Mesodermal cell (in vitro differentiated cells): ENCODE data around the gene FAR2.

Experiments used
- H3K27ac ChIP-seq: 2 replicates; pipeline ENCODE4 v1.7.0; 2013; ENCODE audit warnings: mild to moderate bottlenecking, low read depth, low read length, moderate library complexity; ENCODE audit not compliant: severe bottlenecking
- H3K36me3 ChIP-seq: 2 replicates; pipeline ENCODE4 v1.7.1; 2013; ENCODE audit warnings: mild to moderate bottlenecking, low read length, moderate library complexity; ENCODE audit not compliant: control insufficient read depth, insufficient read depth
- H3K4me1 ChIP-seq: one replicate; pipeline ENCODE4 v1.7.1; 2013; ENCODE audit warnings: mild to moderate bottlenecking, low read length; ENCODE audit not compliant: insufficient read depth, control insufficient read depth, poor library complexity, severe bottlenecking
- H3K4me3 ChIP-seq: 2 replicates; pipeline ENCODE4 v1.7.0; 2013; ENCODE audit warnings: low read length, control low read depth, mild to moderate bottlenecking; ENCODE audit not compliant: insufficient read depth, poor library complexity, severe bottlenecking; ENCODE audit errors: extremely low read depth
- H3K9me3 ChIP-seq: 2 replicates; pipeline ENCODE4 v1.7.1; 2013; ENCODE audit warnings: mild to moderate bottlenecking, low read length, moderate library complexity; ENCODE audit not compliant: control insufficient read depth
- WGBS, 2 experiments: methylation state at CpG; one replicate each; pipeline ENCODE4 v1.1.5; 2013; ENCODE audit warnings: missing lambda C conversion rate in 2 of 2; ENCODE audit not compliant: insufficient coverage in 2 of 2; 5-methylcytosine and 5-hydroxymethylcytosine counted together

FAR2 gene

GRCh38 chr12:29223426-29223825 is 74.3 kb downstream of the FAR2 start:
- no peaks in the 10 kb centered on the region for H3K36me3 ChIP-seq
- WGBS, 2 experiments = 86 to 100% methylated on average over 1 to 2 of the region's 2 CpGs
- H3K9me3 ChIP-seq = no peaks in the 10 kb centered on the region
- H3K4me1 ChIP-seq = no peaks in the 10 kb centered on the region
- no peak overlapping the region for H3K27ac ChIP-seq
- H3K4me3 ChIP-seq = no peak overlapping the region

GRCh38 chr12:29223956-29224543 is 75.0 kb downstream of the FAR2 start:
- 100% methylated on average over 1 of the region's 2 CpGs; no CpG with 5 or more reads in 1 of the 2 experiments for WGBS, 2 experiments
- H3K36me3 ChIP-seq = no peaks in the 10 kb centered on the region
- H3K27ac ChIP-seq = no peak overlapping the region
- H3K9me3 ChIP-seq = no peaks in the 10 kb centered on the region
- no peak overlapping the region for H3K4me3 ChIP-seq
- H3K4me1 ChIP-seq = no peaks in the 10 kb centered on the region

- no peaks in the 10 kb centered on the region for H3K36me3 ChIP-seq
- H3K4me1 ChIP-seq = no peaks in the 10 kb centered on the region
- H3K27ac ChIP-seq = no peak overlapping the region
- H3K9me3 ChIP-seq = no peaks in the 10 kb centered on the region
- no peak overlapping the region for H3K4me3 ChIP-seq
- WGBS, 2 experiments = 49 to 86% methylated on average over 1 to 3 of the region's 4 CpGs
Observed at GRCh38 chr12:29224572-29224971, 75.5 kb downstream of the FAR2 start.

- no CpG with 5 or more reads among the region's 2 CpGs for WGBS, 2 experiments
- H3K27ac ChIP-seq = no peak overlapping the region
- H3K4me3 ChIP-seq = no peak overlapping the region
- H3K4me1 ChIP-seq = no peaks in the 10 kb centered on the region
- H3K36me3 ChIP-seq = no peaks in the 10 kb centered on the region
- H3K9me3 ChIP-seq = no peaks in the 10 kb centered on the region
Observed at GRCh38 chr12:29225834-29226233, 76.8 kb downstream of the FAR2 start.

GRCh38 chr12:29226616-29227015 is 77.5 kb downstream of the FAR2 start:
- Histone ChIP-seq H3K9me3 (no peaks in the 10 kb centered on the region), H3K27ac (no peak overlapping the region), H3K4me1 (no peaks in the 10 kb centered on the region), H3K4me3 (no peak overlapping the region), H3K36me3 (no peaks in the 10 kb centered on the region)

GRCh38 chr12:29228474-29229157 is 79.5 kb downstream of the FAR2 start:
- H3K4me1 ChIP-seq = no peaks in the 10 kb centered on the region
- H3K9me3 ChIP-seq = no peaks in the 10 kb centered on the region
- H3K36me3 ChIP-seq = no peaks in the 10 kb centered on the region
- H3K4me3 ChIP-seq = no peak overlapping the region
- H3K27ac ChIP-seq = no peak overlapping the region
- WGBS, 2 experiments = 71 to 83% methylated on average over 2 to 4 of the region's 9 CpGs

GRCh38 chr12:29229158-29229505 is 80.1 kb downstream of the FAR2 start:
- no peaks in the 10 kb centered on the region for H3K4me1 ChIP-seq
- WGBS, 2 experiments = 100% methylated on average over 1 of the region's 2 CpGs; no CpG with 5 or more reads in 1 of the 2 experiments
- no peaks in the 10 kb centered on the region for H3K36me3 ChIP-seq

GRCh38 chr12:29229937-29230336 is 80.9 kb downstream of the FAR2 start:
- Histone ChIP-seq H3K4me1 (no peaks in the 10 kb centered on the region), H3K4me3 (no peak overlapping the region), H3K9me3 (no peaks in the 10 kb centered on the region), H3K27ac (no peak overlapping the region), H3K36me3 (no peaks in the 10 kb centered on the region)
- 90 to 100% methylated on average over 1 to 2 of the region's 3 CpGs for WGBS, 2 experiments

More at GRCh38 chr12:29229158-29229505, 80.1 kb downstream of the FAR2 start:
- H3K4me3 ChIP-seq = no peak overlapping the region
- H3K27ac ChIP-seq = no peak overlapping the region
- H3K9me3 ChIP-seq = no peaks in the 10 kb centered on the region

- Histone ChIP-seq H3K27ac (no peak overlapping the region), H3K36me3 (no peaks in the 10 kb centered on the region), H3K4me1 (no peaks in the 10 kb centered on the region), H3K4me3 (no peak overlapping the region), H3K9me3 (no peaks in the 10 kb centered on the region)
- 67 to 97% methylated on average over 2 of the region's 2 CpGs for WGBS, 2 experiments
Observed at GRCh38 chr12:29230800-29231560, 81.9 kb downstream of the FAR2 start.

- Histone ChIP-seq H3K27ac (no peak overlapping the region), H3K4me1 (no peaks in the 10 kb centered on the region), H3K4me3 (no peak overlapping the region), H3K9me3 (no peaks in the 10 kb centered on the region), H3K36me3 (no peaks in the 10 kb centered on the region)
- 95% methylated on average over 3 of the region's 3 CpGs for WGBS, 2 experiments
Observed at GRCh38 chr12:29232086-29232485, 83.0 kb downstream of the FAR2 start.

GRCh38 chr12:29234552-29234951 is 85.5 kb downstream of the FAR2 start:
- peaks cover 4% of the 10 kb centered on the region for H3K4me1 ChIP-seq
- no peak overlapping the region for H3K4me3 ChIP-seq
- no peak overlapping the region for H3K27ac ChIP-seq
- no peaks in the 10 kb centered on the region for H3K36me3 ChIP-seq
- no peaks in the 10 kb centered on the region for H3K9me3 ChIP-seq
- WGBS, 2 experiments = 100% methylated on average over 1 of the region's 2 CpGs
